MCF 10A (cell line): ENCODE data around the gene USP13. TPM values are rescaled to one million over a fixed set of nuclear protein-coding genes. Genes with fewer than 3 reads are reported as not detected.
A peak's percentile ranks its signal among the peaks of the same experiment; 100 is the strongest.

Experiments
- BruUV-seq: library from RNA; stranded (reverse); fragments of 400-500 nt; replicated peaks from 2 replicates; lab custom pipeline; 2021; lab: Mats Ljungman, UMichigan
- CTCF ChIA-PET: fragments of 300-600 bp; sonication (Branson Sonifier 250); formaldehyde crosslinking; extraction: SDS; loops from one replicate; lab custom pipeline; 2021; ENCODE audit warnings: antibody characterized with exemption, inconsistent platforms; lab: Yijun Ruan, JAX
- POLR2A ChIA-PET: fragments of 300-600, 350-650 bp; sonication (Branson Sonifier 250); formaldehyde crosslinking; extraction: SDS; loops from one replicate; lab custom pipeline; 2020; ENCODE audit warnings: antibody characterized with exemption, inconsistent platforms; lab: Yijun Ruan, JAX
- DNase-seq: peaks from one replicate; pipeline ENCODE4 v3.0.0-alpha.2; 2018; ENCODE audit not compliant: unreplicated experiment
- H3K27ac Mint-ChIP-seq: one replicate; pipeline ENCODE4 v1.8.0; 2022; ENCODE audit warnings: mild to moderate bottlenecking, low read depth, mixed read lengths; ENCODE audit not compliant: unreplicated experiment
- H3K27me3 Mint-ChIP-seq: one replicate; pipeline ENCODE4 v1.8.0; 2022; ENCODE audit warnings: mixed read lengths; ENCODE audit not compliant: insufficient read depth, unreplicated experiment
- H3K36me3 Mint-ChIP-seq: one replicate; pipeline ENCODE4 v1.8.0; 2022; ENCODE audit warnings: mild to moderate bottlenecking, moderate library complexity, mixed read lengths; ENCODE audit not compliant: insufficient read depth, unreplicated experiment
- H3K4me1 Mint-ChIP-seq: one replicate; pipeline ENCODE4 v1.8.0; 2022; ENCODE audit warnings: mixed read lengths; ENCODE audit not compliant: insufficient read depth, unreplicated experiment
- H3K4me3 Mint-ChIP-seq: one replicate; pipeline ENCODE4 v1.8.0; 2022; ENCODE audit warnings: mild to moderate bottlenecking, moderate library complexity, mixed read lengths; ENCODE audit not compliant: unreplicated experiment
- H3K9me3 Mint-ChIP-seq: one replicate; pipeline ENCODE4 v1.8.0; 2022; ENCODE audit warnings: mixed read lengths; ENCODE audit not compliant: unreplicated experiment
- CTCF ChIP-seq: fragments of 200-600 bp; IDR thresholded peaks from one replicate; pipeline ENCODE4 v1.8.0; 2022; ENCODE audit warnings: antibody characterized with exemption, mild to moderate bottlenecking; ENCODE audit not compliant: unreplicated experiment
- intact Hi-C: fragments of 100-400 bp; cut with micrococcal nuclease; formaldehyde crosslinking; loops from 2 replicates; pipeline ENCODE4 v1.14.1; 2022
- total RNA-seq: library from RNA; stranded (reverse); gene quantifications from 2 replicates; pipeline ENCODE4 v1.2.3, GENCODE V29; 2022

Gene USP13
- total RNA-seq, 1 experiment from 2014 or later = 9.7 TPM

DNA sequence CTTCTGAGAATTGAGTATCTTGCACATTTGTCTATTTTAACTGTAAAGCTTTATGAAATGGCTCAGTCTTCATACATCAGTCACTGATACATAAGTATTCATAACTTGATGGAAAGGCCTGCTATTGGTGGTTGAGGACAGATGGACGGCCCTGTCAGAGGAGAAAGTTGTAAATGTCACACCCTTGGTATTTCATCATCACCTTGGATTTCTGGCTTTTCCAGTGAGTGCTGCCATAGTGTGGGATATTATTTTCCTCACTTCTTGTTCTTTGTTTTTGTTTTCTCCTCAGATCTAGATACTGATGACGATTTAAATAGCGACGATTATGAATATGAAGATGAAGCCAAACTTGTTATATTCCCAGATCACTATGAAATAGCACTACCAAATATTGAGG, 47.9 kb downstream of the USP13 start:
- TF ChIP-seq CTCF = no peak
- intact Hi-C loops = no loop called here
- no peak overlapping the region for H3K27ac Mint-ChIP-seq
- H3K27me3 Mint-ChIP-seq = no peaks in the 10 kb centered on the region
- peaks cover 19% of the 10 kb centered on the region for H3K36me3 Mint-ChIP-seq
- BruUV-seq = no TSS peak
- H3K9me3 Mint-ChIP-seq = no peaks in the 10 kb centered on the region
- H3K4me3 Mint-ChIP-seq = no peak overlapping the region
- POLR2A ChIA-PET = no interaction called here
- H3K4me1 Mint-ChIP-seq = no peaks in the 10 kb centered on the region
- CTCF ChIA-PET = no interaction called here
- DNase-seq = no peak

- no peaks in the 10 kb centered on the region for H3K9me3 Mint-ChIP-seq
Observed at GRCh38 chr3:179701176-179701827, 48.5 kb downstream of the USP13 start.

GRCh38 chr3:179702271-179702947, 49.6 kb downstream of the USP13 start:
- Mint-ChIP-seq H3K27ac (peak overlapping the region; percentile 74), H3K36me3 (peaks cover 22% of the 10 kb centered on the region), H3K4me3 (no peak overlapping the region), H3K27me3 (no peaks in the 10 kb centered on the region), H3K4me1 (no peaks in the 10 kb centered on the region), H3K9me3 (no peaks in the 10 kb centered on the region)
- intact Hi-C loops = no loop called here
- DNase-seq = no peak
- CTCF ChIA-PET = no interaction called here
- POLR2A ChIA-PET = no interaction called here
- no peak for TF ChIP-seq CTCF
- BruUV-seq = no TSS peak

More at GRCh38 chr3:179701176-179701827, 48.5 kb downstream of the USP13 start:
- no TSS peak for BruUV-seq
- no peak for DNase-seq
- intact Hi-C loops = no loop called here
- no peaks in the 10 kb centered on the region for H3K4me1 Mint-ChIP-seq
- H3K36me3 Mint-ChIP-seq = peaks cover 17% of the 10 kb centered on the region
- no peak overlapping the region for H3K27ac Mint-ChIP-seq
- TF ChIP-seq CTCF = no peak
- H3K27me3 Mint-ChIP-seq = no peaks in the 10 kb centered on the region
- H3K4me3 Mint-ChIP-seq = no peak overlapping the region
- ChIA-PET CTCF (no interaction called here), POLR2A (no interaction called here)

DNA sequence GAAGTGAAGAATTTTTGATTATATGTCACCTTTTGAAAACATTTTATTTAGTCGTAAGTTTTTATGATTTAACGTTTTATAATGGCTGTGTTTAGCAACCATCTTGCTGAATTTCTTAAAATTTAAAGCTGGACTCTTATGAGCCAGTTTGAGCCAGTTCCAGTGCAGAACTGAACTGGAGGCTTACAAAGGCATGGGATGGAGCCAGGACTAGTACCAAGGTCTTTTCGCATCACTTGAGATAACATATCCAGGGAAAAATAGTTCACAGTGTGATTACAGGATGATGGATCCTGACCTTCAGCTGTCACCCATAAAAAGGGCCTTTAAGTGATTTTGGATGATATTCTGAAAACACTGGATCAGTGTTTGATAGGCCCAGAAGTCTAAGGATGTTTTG, 51.0 kb downstream of the USP13 start:
- Mint-ChIP-seq H3K9me3 (no peaks in the 10 kb centered on the region), H3K4me3 (no peak overlapping the region), H3K27ac (peak overlapping the region; percentile 16), H3K27me3 (no peaks in the 10 kb centered on the region), H3K36me3 (peaks cover 29% of the 10 kb centered on the region), H3K4me1 (no peaks in the 10 kb centered on the region)
- POLR2A ChIA-PET = no interaction called here
- BruUV-seq = no TSS peak
- TF ChIP-seq CTCF = no peak
- no peak for DNase-seq
- intact Hi-C loops = no loop called here
- CTCF ChIA-PET = no interaction called here
